ENCODE measurements around the gene GRAMD1A. TPM values are rescaled to one million over a fixed set of nuclear protein-coding genes. Genes with fewer than 3 reads are reported as not detected.

GRAMD1A gene
- polyA plus RNA-seq, 1 of the 3 experiments (the other 2 are of a cell fraction), result 81.9 TPM

DNA sequence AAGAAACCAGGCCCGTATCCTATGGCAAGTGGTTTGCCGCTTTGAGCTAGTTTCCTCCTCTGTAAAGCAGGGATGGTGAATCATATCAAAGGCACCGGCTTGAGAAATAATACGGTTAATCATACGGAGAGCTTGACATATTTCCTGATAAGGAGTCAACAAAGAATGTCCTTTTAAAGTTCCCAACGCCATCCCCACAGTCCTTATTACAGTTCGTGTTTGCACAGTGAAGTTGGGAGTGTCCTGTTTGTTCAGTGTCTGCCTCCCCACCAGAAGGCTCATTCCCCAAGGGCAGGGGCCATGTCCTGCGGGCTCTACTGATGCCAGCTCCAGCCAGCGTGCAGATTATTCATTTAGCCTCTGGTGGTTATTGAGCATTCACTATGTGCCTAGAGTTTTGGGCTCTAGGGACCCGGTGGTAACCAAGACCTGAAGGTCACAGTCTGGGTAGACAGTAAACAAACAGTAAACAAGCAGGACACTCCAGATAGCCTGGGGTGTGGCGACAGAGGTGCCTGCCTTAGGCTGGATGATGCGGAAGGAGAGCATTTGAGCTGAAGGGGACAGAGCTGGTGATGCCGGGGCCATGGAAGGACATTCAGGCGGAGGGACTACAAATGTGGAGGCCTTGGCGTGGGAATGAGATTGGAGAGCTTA lies 6.3 kb downstream of the GRAMD1A start:
- Histone ChIP-seq H3F3A (replicated peaks; ENCODE audit: insufficient read depth) (no peaks in the 10 kb centered on the region), H3K27me3 (ENCODE audit: insufficient read depth) (no peaks in the 10 kb centered on the region), H3K79me2 (ENCODE audit: insufficient read depth) (peaks cover 64% of the 10 kb centered on the region), H3K4me2 (no peak overlapping the region), H2AFZ (ENCODE audit: low read depth) (no peak overlapping the region), H3K4me1 (ENCODE audit: control insufficient read depth in 1 of 2, insufficient read depth in 2 of 2, low read depth in 1 of 2, low read length in 1 of 2) (peaks cover 0 to 6% of the 10 kb centered on the region in 2 experiments; a peak in 2 of 4 replicates), H4K20me1 (ENCODE audit: insufficient read depth) (peaks cover 51% of the 10 kb centered on the region), H3K9me2 (no peaks in the 10 kb centered on the region), H3K9me3 (no peaks in the 10 kb centered on the region), H3K36me3 (replicated peaks in 1 of 2; ENCODE audit: control insufficient read depth in 1 of 2, insufficient read depth in 2 of 2, low read length in 1 of 2) (peaks cover 3 to 26% of the 10 kb centered on the region in 2 experiments), H3K4me3 (ENCODE audit: low read depth in 2 of 2, low read length in 1 of 2) (no peak overlapping the region), H3K27ac (ENCODE audit: low read depth in 2 of 2, low read length in 1 of 2) (no peak overlapping the region), H3K9ac (no peak overlapping the region)
- DNase-seq, result no peak
- CTCF ChIA-PET, result interaction anchor here (1.4 to 6.6 kb wide), 2 partner anchors 33 to 38 kb away, joined by 5 to 38 read pairs; no protein-coding TSS in a partner anchor
- no peak for TF ChIP-seq FOSL2 (IDR thresholded peaks at IDR 0.05; ENCODE audit: borderline replicate concordance, low read depth)
- no peak for TF ChIP-seq RCOR1 (IDR thresholded peaks at IDR 0.05; ENCODE audit: low read length)
- TF ChIP-seq GATA2 (CRISPR knock-in tag; IDR thresholded peaks at IDR 0.05), result no peak
- TF ChIP-seq, protein P1, sequence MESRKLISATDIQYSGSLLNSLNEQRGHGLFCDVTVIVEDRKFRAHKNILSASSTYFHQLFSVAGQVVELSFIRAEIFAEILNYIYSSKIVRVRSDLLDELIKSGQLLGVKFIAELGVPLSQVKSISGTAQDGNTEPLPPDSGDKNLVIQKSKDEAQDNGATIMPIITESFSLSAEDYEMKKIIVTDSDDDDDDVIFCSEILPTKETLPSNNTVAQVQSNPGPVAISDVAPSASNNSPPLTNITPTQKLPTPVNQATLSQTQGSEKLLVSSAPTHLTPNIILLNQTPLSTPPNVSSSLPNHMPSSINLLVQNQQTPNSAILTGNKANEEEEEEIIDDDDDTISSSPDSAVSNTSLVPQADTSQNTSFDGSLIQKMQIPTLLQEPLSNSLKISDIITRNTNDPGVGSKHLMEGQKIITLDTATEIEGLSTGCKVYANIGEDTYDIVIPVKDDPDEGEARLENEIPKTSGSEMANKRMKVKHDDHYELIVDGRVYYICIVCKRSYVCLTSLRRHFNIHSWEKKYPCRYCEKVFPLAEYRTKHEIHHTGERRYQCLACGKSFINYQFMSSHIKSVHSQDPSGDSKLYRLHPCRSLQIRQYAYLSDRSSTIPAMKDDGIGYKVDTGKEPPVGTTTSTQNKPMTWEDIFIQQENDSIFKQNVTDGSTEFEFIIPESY (IDR thresholded peaks at IDR 0.05; ENCODE audit: borderline replicate concordance, low read depth), result no peak
- 58% methylated on average over 15 of the region's 15 CpGs for WGBS (ENCODE audit: low lambda C conversion rate)
- POLR2A ChIA-PET, result no interaction called here

DNA sequence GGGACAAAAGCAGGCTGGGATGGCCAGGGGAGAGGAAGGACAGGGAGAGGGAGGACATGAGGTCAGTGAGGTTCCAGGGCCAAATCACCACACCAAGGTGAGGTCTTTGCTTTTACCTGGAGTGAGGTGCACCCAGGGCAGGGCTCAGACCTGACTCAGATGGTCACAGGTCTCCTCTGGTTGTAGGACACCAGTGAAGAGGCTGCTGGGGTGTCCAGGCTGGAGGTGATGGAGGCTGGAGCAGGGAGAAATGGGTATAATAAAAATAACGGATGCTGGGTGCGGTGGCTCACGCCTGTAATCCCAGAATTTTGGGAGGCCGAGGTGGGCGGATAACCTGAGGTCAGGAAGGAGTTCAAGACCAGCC lies 6.9 kb downstream of the GRAMD1A start:
- Histone ChIP-seq H3K9me3 (no peaks in the 10 kb centered on the region), H3K79me2 (ENCODE audit: insufficient read depth) (peaks cover 59% of the 10 kb centered on the region), H3K4me2 (no peak overlapping the region), H4K20me1 (ENCODE audit: insufficient read depth) (peaks cover 48% of the 10 kb centered on the region), H3K36me3 (replicated peaks in 1 of 2; ENCODE audit: control insufficient read depth in 1 of 2, insufficient read depth in 2 of 2, low read length in 1 of 2) (peaks cover 6 to 31% of the 10 kb centered on the region in 2 experiments), H3K27me3 (ENCODE audit: insufficient read depth) (no peaks in the 10 kb centered on the region), H2AFZ (ENCODE audit: low read depth) (no peak overlapping the region), H3K4me1 (ENCODE audit: control insufficient read depth in 1 of 2, insufficient read depth in 2 of 2, low read depth in 1 of 2, low read length in 1 of 2) (peaks cover 0 to 4% of the 10 kb centered on the region in 2 experiments; a peak in 1 of 4 replicates), H3K27ac (ENCODE audit: low read depth in 2 of 2, low read length in 1 of 2) (no peak overlapping the region), H3K4me3 (ENCODE audit: low read depth in 2 of 2, low read length in 1 of 2) (no peak overlapping the region), H3F3A (replicated peaks; ENCODE audit: insufficient read depth) (no peaks in the 10 kb centered on the region), H3K9ac (no peak overlapping the region), H3K9me2 (no peaks in the 10 kb centered on the region)
- TF ChIP-seq FOXJ3 (CRISPR knock-in tag; IDR thresholded peaks at IDR 0.05) (no peak), USF2 (IDR thresholded peaks at IDR 0.05; ENCODE audit: borderline replicate concordance, low read depth, low read length) (no peak), FOSL2 (IDR thresholded peaks at IDR 0.05; ENCODE audit: borderline replicate concordance, low read depth) (no peak), EP300 (IDR thresholded peaks at IDR 0.05; ENCODE audit: borderline replicate concordance in 1 of 2, low read depth in 1 of 2, low read length in 1 of 2) (no peak), USF1 (IDR thresholded peaks at IDR 0.05; ENCODE audit: borderline replicate concordance, low read depth) (no peak), GABPA (IDR thresholded peaks at IDR 0.05; ENCODE audit: low read depth) (no peak), TEAD4 (IDR thresholded peaks at IDR 0.05; ENCODE audit: borderline replicate concordance, insufficient read depth) (no peak), GATA2 (CRISPR knock-in tag; IDR thresholded peaks at IDR 0.05) (no peak), CHD2 (IDR thresholded peaks at IDR 0.05; ENCODE audit: low read length, partially characterized antibody) (no peak), RCOR1 (IDR thresholded peaks at IDR 0.05; ENCODE audit: low read length) (no peak), TAF1 (IDR thresholded peaks at IDR 0.05; ENCODE audit: borderline replicate concordance, low read depth, low read length) (no peak), MEF2A (IDR thresholded peaks at IDR 0.05; ENCODE audit: borderline replicate concordance, low read depth) (no peak), IRF3 (IDR thresholded peaks at IDR 0.05; ENCODE audit: low read depth, low read length) (no peak), NFIC (IDR thresholded peaks at IDR 0.05; ENCODE audit: borderline replicate concordance) (no peak)
- TF ChIP-seq, protein P2, sequence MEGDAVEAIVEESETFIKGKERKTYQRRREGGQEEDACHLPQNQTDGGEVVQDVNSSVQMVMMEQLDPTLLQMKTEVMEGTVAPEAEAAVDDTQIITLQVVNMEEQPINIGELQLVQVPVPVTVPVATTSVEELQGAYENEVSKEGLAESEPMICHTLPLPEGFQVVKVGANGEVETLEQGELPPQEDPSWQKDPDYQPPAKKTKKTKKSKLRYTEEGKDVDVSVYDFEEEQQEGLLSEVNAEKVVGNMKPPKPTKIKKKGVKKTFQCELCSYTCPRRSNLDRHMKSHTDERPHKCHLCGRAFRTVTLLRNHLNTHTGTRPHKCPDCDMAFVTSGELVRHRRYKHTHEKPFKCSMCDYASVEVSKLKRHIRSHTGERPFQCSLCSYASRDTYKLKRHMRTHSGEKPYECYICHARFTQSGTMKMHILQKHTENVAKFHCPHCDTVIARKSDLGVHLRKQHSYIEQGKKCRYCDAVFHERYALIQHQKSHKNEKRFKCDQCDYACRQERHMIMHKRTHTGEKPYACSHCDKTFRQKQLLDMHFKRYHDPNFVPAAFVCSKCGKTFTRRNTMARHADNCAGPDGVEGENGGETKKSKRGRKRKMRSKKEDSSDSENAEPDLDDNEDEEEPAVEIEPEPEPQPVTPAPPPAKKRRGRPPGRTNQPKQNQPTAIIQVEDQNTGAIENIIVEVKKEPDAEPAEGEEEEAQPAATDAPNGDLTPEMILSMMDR (IDR thresholded peaks at IDR 0.05), result no peak
- TF ChIP-seq, protein P1 (IDR thresholded peaks at IDR 0.05; ENCODE audit: borderline replicate concordance, low read depth), result no peak
- CTCF ChIA-PET, result interaction anchor here (6.6 kb wide), 1 partner anchor 33 kb away, joined by 38 read pairs; no protein-coding TSS in a partner anchor
- POLR2A ChIA-PET, result no interaction called here
- WGBS (ENCODE audit: low lambda C conversion rate), result 97% methylated on average over 5 of the region's 5 CpGs
- DNase-seq, result no peak

Measured in SK-N-SH (cell line).